MM.1S (cell line): ENCODE measurements around the gene STX16.
A peak's percentile ranks its signal among the peaks of the same experiment; 100 is the strongest.

Experiments used
- DNase-seq: peaks from one replicate; pipeline ENCODE4 v3.0.0-alpha.2; 2015
- H2AFZ ChIP-seq: fragments of 300-600 bp; sonication (generic); 2 replicates; pipeline ENCODE4 v1.6.0; 2016; ENCODE audit warnings: antibody characterized with exemption, low read length
- H3F3A ChIP-seq: fragments of 300-600 bp; sonication (generic); 2 replicates; pipeline ENCODE4 v1.6.1; 2016; ENCODE audit warnings: mild to moderate bottlenecking, antibody characterized with exemption, low read length, moderate library complexity, mixed read lengths; ENCODE audit not compliant: insufficient read depth
- H3K27ac ChIP-seq: fragments of 300-600 bp; sonication (generic); 2 replicates; pipeline ENCODE4 v1.5.1; 2016; ENCODE audit warnings: mild to moderate bottlenecking, low read length
- H3K27me3 ChIP-seq: fragments of 300-600 bp; sonication (generic); replicated peaks from 2 replicates; pipeline ENCODE4 v1.6.0; 2016; ENCODE audit warnings: low read length; ENCODE audit not compliant: insufficient read depth
- H3K36me3 ChIP-seq: fragments of 300-600 bp; sonication (generic); replicated peaks from 2 replicates; pipeline ENCODE4 v1.6.1; 2016; ENCODE audit warnings: mild to moderate bottlenecking, low read length, mixed read lengths; ENCODE audit not compliant: insufficient read depth
- H3K4me1 ChIP-seq: fragments of 300-600 bp; sonication (generic); 2 replicates; pipeline ENCODE4 v1.6.1; 2016; ENCODE audit warnings: low read length, mixed read lengths
- H3K4me2 ChIP-seq: fragments of 300-600 bp; sonication (generic); 2 replicates; pipeline ENCODE4 v1.6.0; 2016; ENCODE audit warnings: low read depth, low read length
- H3K4me3 ChIP-seq: fragments of 300-600 bp; sonication (generic); 2 replicates; pipeline ENCODE4 v1.5.1; 2016; ENCODE audit warnings: low read length, mixed read lengths
- H3K79me2 ChIP-seq: fragments of 300-600 bp; sonication (generic); 2 replicates; pipeline ENCODE4 v1.6.1; 2016; ENCODE audit warnings: mixed run types, low read length, mixed read lengths
- H3K9ac ChIP-seq: fragments of 300-600 bp; sonication (generic); 2 replicates; pipeline ENCODE4 v1.6.1; 2016; ENCODE audit warnings: low read length, mixed read lengths
- H3K9me2 ChIP-seq: fragments of 300-600 bp; sonication (generic); replicated peaks from 2 replicates; pipeline ENCODE4 v1.6.1; 2016; ENCODE audit warnings: mild to moderate bottlenecking, low read length, mixed read lengths; ENCODE audit not compliant: insufficient read depth
- H3K9me3 ChIP-seq: fragments of 300-600 bp; sonication (generic); replicated peaks from 2 replicates; pipeline ENCODE4 v1.6.1; 2016; ENCODE audit warnings: mild to moderate bottlenecking, low read length, mixed read lengths; ENCODE audit not compliant: insufficient read depth
- H4K20me1 ChIP-seq: fragments of 300-600 bp; sonication (generic); 2 replicates; pipeline ENCODE4 v1.6.1; 2016; ENCODE audit warnings: mild to moderate bottlenecking, low read length, moderate library complexity, mixed read lengths; ENCODE audit not compliant: insufficient read depth
- CTCF ChIP-seq: fragments of 300-600 bp; sonication (generic); IDR thresholded peaks from 2 replicates; pipeline ENCODE4 v1.5.1; 2016; ENCODE audit warnings: antibody characterized with exemption, low read length, mixed read lengths
- EZH2 ChIP-seq: fragments of 300-600 bp; sonication (generic); optimal IDR thresholded peaks from 2 replicates; pipeline ENCODE3; 2017; ENCODE audit warnings: low read depth, mild to moderate bottlenecking, antibody characterized with exemption, low read length, mixed read lengths
- EZH2phosphoT487 ChIP-seq: fragments of 300-600 bp; sonication (generic); IDR thresholded peaks from 2 replicates; pipeline ENCODE4 v1.6.1; 2018; ENCODE audit warnings: antibody characterized with exemption, low read length

The STX16 gene

GRCh38 chr20:58650776-58651558 is at the start of gene STX16:
Gene STX16, plus strand, starts transcription at chr20:58651283. Its CDS starts 724 bp downstream, at chr20:58652007.
- H3K79me2 ChIP-seq: peaks cover 47% of the 10 kb centered on the region
- peak; percentile 63 for TF ChIP-seq CTCF
- no peak for TF ChIP-seq EZH2
- H3K9ac ChIP-seq: peak within 1 kb of the TSS; percentile 97
- peak within 1 kb of the TSS; percentile 100 for H3K4me3 ChIP-seq
- DNase-seq: peak; percentile 92
- H3K4me1 ChIP-seq: peaks cover 9% of the 10 kb centered on the region; the same call in 1 of the 2 replicates
- no peaks in the 10 kb centered on the region; the same call in 1 of the 2 replicates for H3K36me3 ChIP-seq
- peak within 1 kb of the TSS; percentile 99 for H2AFZ ChIP-seq
- no peaks in the 10 kb centered on the region for H3K9me2 ChIP-seq
- peaks cover 11% of the 10 kb centered on the region; the same call in 1 of the 2 replicates for H3F3A ChIP-seq
- peak within 1 kb of the TSS; percentile 92 for H3K4me2 ChIP-seq
- no peaks in the 10 kb centered on the region; the same call in 1 of the 2 replicates for H4K20me1 ChIP-seq
- H3K9me3 ChIP-seq: no peaks in the 10 kb centered on the region
- H3K27me3 ChIP-seq: peaks cover 35% of the 10 kb centered on the region
- H3K27ac ChIP-seq: peak within 1 kb of the TSS; percentile 58; the same call in 1 of the 2 replicates

- Histone ChIP-seq H3K9ac (no peak overlapping the region), H3K4me2 (no peak overlapping the region), H4K20me1 (no peaks in the 10 kb centered on the region), H3K27me3 (peaks cover 97% of the 10 kb centered on the region), H2AFZ (no peak overlapping the region), H3K4me3 (no peak overlapping the region), H3K36me3 (no peaks in the 10 kb centered on the region), H3K9me3 (no peaks in the 10 kb centered on the region), H3K9me2 (no peaks in the 10 kb centered on the region), H3K79me2 (no peaks in the 10 kb centered on the region), H3K27ac (no peak overlapping the region), H3K4me1 (no peaks in the 10 kb centered on the region), H3F3A (no peaks in the 10 kb centered on the region)
- no peak for TF ChIP-seq EZH2phosphoT487
- TF ChIP-seq EZH2: no peak
- TF ChIP-seq CTCF: no peak
- DNase-seq: no peak
Measured at GRCh38 chr20:58602124-58602523, 49.0 kb upstream of the STX16 start.

- no peaks in the 10 kb centered on the region for H3F3A ChIP-seq
- no peaks in the 10 kb centered on the region for H3K79me2 ChIP-seq
- no peak overlapping the region for H3K9ac ChIP-seq
- peaks cover 97% of the 10 kb centered on the region for H3K27me3 ChIP-seq
- TF ChIP-seq CTCF (no peak), EZH2 (no peak), EZH2phosphoT487 (no peak)
- H3K4me3 ChIP-seq: no peak overlapping the region
- no peaks in the 10 kb centered on the region for H3K9me3 ChIP-seq
- no peaks in the 10 kb centered on the region for H4K20me1 ChIP-seq
- H3K27ac ChIP-seq: no peak overlapping the region
- H3K36me3 ChIP-seq: no peaks in the 10 kb centered on the region
- H3K9me2 ChIP-seq: no peaks in the 10 kb centered on the region
- DNase-seq: no peak
- H3K4me1 ChIP-seq: no peaks in the 10 kb centered on the region
- H2AFZ ChIP-seq: no peak overlapping the region
- H3K4me2 ChIP-seq: no peak overlapping the region
Measured at GRCh38 chr20:58603721-58604120, 47.4 kb upstream of the STX16 start.
